ENCODE results near the gene NFYC.

DNA sequence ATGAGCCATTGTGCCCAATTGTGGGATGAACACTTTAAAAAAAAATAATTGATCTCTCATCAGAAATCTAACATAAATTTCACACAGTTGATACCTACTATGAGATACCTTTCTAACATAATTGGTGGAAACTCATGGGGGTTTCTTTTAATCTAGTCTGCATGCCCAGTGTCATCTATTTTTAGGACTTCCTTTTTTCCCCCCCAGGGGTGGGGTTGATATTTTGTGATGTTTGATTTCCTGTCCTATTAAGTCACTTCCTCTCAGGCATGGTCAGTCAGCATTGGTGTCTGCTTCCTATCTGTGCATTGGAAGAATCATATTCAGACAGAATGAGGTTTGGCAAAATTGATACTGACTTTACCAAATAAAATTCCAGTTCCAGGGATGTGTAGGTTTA is 21.5 kb downstream of the NFYC start:
- TF ChIP-seq, protein P1, sequence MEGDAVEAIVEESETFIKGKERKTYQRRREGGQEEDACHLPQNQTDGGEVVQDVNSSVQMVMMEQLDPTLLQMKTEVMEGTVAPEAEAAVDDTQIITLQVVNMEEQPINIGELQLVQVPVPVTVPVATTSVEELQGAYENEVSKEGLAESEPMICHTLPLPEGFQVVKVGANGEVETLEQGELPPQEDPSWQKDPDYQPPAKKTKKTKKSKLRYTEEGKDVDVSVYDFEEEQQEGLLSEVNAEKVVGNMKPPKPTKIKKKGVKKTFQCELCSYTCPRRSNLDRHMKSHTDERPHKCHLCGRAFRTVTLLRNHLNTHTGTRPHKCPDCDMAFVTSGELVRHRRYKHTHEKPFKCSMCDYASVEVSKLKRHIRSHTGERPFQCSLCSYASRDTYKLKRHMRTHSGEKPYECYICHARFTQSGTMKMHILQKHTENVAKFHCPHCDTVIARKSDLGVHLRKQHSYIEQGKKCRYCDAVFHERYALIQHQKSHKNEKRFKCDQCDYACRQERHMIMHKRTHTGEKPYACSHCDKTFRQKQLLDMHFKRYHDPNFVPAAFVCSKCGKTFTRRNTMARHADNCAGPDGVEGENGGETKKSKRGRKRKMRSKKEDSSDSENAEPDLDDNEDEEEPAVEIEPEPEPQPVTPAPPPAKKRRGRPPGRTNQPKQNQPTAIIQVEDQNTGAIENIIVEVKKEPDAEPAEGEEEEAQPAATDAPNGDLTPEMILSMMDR (IDR thresholded peaks at IDR 0.05): no peak
- TF ChIP-seq, protein P2, sequence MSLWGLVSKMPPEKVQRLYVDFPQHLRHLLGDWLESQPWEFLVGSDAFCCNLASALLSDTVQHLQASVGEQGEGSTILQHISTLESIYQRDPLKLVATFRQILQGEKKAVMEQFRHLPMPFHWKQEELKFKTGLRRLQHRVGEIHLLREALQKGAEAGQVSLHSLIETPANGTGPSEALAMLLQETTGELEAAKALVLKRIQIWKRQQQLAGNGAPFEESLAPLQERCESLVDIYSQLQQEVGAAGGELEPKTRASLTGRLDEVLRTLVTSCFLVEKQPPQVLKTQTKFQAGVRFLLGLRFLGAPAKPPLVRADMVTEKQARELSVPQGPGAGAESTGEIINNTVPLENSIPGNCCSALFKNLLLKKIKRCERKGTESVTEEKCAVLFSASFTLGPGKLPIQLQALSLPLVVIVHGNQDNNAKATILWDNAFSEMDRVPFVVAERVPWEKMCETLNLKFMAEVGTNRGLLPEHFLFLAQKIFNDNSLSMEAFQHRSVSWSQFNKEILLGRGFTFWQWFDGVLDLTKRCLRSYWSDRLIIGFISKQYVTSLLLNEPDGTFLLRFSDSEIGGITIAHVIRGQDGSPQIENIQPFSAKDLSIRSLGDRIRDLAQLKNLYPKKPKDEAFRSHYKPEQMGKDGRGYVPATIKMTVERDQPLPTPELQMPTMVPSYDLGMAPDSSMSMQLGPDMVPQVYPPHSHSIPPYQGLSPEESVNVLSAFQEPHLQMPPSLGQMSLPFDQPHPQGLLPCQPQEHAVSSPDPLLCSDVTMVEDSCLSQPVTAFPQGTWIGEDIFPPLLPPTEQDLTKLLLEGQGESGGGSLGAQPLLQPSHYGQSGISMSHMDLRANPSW (CRISPR knock-in tag; conservative IDR thresholded peaks at IDR 0.05; ENCODE audit: low read depth): no peak
